NOMO-1 treated with DMSO at 0.1 percent for 48 hours (cell line): ENCODE data around the gene SEZ6.

Source experiments
- DNase-seq: peaks from one replicate; lab custom pipeline; 2025; ENCODE audit not compliant: unreplicated experiment; lab: John Stamatoyannopoulos, UW

Gene SEZ6

DNA sequence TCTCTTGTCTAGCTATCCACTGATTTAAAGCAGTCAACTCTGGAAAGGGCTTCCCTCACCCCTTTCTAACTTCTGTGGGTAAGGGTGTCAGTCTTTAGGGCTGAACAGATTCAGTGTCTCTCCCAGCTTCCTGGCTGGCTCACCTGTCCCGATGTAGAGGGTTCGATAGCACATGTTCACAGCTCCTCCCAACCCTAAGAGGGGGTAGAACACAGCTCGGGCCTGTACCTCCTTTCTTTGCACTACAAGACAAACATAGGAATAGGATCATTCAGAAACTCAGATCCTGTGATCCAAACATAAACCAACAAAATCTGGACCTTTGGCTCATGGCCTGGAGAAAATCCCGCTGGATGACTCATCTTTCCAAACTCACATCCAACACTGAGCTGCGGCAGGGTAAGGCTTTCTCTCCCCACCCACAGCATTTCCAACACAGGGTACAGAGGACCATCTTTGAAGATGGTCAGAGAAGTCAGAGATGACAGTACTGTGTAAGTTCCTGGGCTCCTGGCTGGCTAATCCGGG is 97.1 kb downstream of the SEZ6 start:
- no peak for DNase-seq

- DNase-seq: no peak
Observed at GRCh38 chr17:28907709-28908475, 97.9 kb downstream of the SEZ6 start.

DNA sequence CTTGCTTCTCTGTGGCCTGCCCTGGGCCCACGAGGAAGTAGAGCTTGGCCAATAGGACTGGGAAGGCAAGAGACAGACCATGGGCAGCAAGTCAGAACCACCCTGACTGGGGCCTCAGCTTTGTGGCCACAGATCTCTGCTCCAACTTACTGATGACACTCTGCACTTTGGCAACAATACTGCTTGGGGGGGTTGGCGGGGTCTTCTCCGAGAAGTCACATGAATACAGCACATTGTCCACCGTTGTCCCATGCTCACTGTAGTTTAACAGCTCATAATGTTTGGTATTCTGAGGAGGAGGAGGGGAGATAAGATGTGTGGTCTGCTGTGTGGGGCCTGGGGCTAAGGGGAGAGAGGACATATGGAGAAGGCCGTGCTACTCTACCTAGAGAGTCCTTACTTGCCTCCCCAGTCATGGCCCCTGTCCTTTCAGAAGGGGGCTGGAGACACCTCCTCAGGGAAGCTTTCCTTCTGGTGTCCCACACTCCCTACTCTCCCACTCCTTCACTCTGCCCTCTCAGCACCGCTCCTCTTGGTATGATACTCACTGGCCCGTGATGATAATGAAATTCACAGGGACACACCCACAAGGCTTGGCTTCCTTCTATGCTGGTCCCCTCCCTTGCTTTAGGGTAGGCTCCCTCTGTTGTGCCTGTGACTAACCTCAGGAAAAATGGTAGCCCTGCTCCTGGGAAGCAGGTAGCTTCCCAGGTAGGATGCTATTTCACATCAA is 99.0 kb downstream of the SEZ6 start:
- no peak for DNase-seq

- no peak for DNase-seq
Observed at GRCh38 chr17:28906276-28906675, 99.6 kb downstream of the SEZ6 start.
